Measurements from ENCODE around the gene TBC1D16. TPM values are rescaled to one million over a fixed set of nuclear protein-coding genes. Genes with fewer than 3 reads are reported as not detected.

Gene TBC1D16
- total and polyA plus RNA-seq, 4 donors = 7.3 to 48.5 (median 16.5) TPM

DNA sequence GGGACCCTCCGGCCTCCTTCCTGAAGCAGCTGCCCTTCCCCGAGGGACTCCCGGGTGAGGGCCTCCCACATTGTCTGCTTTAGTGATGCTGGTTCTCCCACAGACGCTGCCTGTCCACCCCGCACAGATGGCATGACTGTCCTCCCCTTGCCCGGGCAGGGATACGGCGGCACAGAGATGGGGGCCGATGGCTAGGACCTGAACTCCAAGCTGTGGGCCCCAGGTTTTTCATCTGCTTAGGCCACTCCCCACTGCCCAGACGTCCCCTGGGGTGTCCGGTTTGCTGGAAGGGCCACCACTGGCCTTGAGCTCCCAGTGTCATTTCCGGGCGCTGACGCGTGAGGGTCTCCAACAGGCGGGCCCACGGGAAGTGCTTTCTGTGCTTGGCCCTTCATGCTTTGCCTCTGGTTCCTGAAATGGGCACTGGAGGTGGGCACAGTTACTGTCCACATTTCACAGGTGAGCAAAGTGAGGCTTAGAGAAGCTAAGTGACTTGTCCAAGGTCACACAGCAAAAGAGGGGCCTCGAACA, 109.0 kb downstream of the TBC1D16 start:
- H3K36me3 ChIP-seq (ENCODE audit: control insufficient read depth in 4 of 4, insufficient read depth in 4 of 4, low read length in 4 of 4) = no peaks in the 10 kb centered on the region
- no peak overlapping the region for H3K27ac ChIP-seq (ENCODE audit: low read depth in 1 of 2, low read length in 1 of 2)
- ATAC-seq (ENCODE audit: insufficient read depth, low FRiP score) = no peak
- peaks cover 0 to 25% (median 21%) of the 10 kb centered on the region in 3 donors for H3K27me3 ChIP-seq (ENCODE audit: control insufficient read depth in 3 of 3, insufficient read depth in 3 of 3, low read length in 2 of 3)
- TF ChIP-seq, protein P1, sequence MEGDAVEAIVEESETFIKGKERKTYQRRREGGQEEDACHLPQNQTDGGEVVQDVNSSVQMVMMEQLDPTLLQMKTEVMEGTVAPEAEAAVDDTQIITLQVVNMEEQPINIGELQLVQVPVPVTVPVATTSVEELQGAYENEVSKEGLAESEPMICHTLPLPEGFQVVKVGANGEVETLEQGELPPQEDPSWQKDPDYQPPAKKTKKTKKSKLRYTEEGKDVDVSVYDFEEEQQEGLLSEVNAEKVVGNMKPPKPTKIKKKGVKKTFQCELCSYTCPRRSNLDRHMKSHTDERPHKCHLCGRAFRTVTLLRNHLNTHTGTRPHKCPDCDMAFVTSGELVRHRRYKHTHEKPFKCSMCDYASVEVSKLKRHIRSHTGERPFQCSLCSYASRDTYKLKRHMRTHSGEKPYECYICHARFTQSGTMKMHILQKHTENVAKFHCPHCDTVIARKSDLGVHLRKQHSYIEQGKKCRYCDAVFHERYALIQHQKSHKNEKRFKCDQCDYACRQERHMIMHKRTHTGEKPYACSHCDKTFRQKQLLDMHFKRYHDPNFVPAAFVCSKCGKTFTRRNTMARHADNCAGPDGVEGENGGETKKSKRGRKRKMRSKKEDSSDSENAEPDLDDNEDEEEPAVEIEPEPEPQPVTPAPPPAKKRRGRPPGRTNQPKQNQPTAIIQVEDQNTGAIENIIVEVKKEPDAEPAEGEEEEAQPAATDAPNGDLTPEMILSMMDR (IDR thresholded peaks at IDR 0.05; ENCODE audit: control extremely low read depth, extremely low read depth) = no peak
- H3K4me1 ChIP-seq (ENCODE audit: control insufficient read depth in 5 of 5, insufficient read depth in 5 of 5, low read length in 5 of 5) = peaks cover 0 to 11% (median 6%) of the 10 kb centered on the region in 5 donors
- peaks cover 0 to 2% (median 0%) of the 10 kb centered on the region in 4 donors for H3K9me3 ChIP-seq (ENCODE audit: control insufficient read depth in 4 of 4, insufficient read depth in 3 of 4, low read length in 3 of 4)
- WGBS, 2 donors = 91 to 93% methylated on average over 18 of the region's 18 CpGs
- H3K9ac ChIP-seq (ENCODE audit: insufficient read depth in 1 of 2, low read length in 2 of 2) = no peak overlapping the region
- DNase-seq = no peak
- no peak overlapping the region for H3K4me3 ChIP-seq

DNA sequence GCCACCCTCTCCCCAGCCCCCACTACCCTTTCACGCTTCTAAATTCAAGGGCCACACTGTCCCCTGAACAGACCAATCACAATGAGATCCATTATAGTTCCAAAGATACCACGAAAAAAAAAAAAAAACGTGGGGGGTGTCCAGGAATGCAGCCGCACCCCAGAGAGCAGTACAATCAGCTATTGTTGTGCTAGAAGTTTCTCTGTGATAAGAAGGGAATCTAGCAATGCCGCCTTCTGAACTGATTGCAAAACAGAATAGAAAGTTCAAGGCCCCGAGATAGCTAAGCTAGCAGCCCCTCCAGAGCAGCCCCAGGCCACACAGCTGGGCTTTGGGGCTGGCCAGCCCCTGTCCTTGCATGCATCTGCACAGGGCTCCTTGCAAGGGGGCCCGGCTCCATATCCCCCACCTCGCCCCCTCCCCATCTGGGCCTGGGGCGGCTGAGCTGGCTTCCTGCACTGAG, 109.5 kb downstream of the TBC1D16 start:
- 73 to 76% methylated on average over 9 of the region's 9 CpGs for WGBS, 2 donors
- H3K27me3 ChIP-seq (ENCODE audit: control insufficient read depth in 3 of 3, insufficient read depth in 3 of 3, low read length in 2 of 3) = peaks cover 0 to 21% (median 16%) of the 10 kb centered on the region in 3 donors
- H3K4me3 ChIP-seq = no peak overlapping the region
- TF ChIP-seq, protein P1 (IDR thresholded peaks at IDR 0.05; ENCODE audit: control extremely low read depth, extremely low read depth) = no peak
- peaks cover 0 to 11% (median 6%) of the 10 kb centered on the region in 5 donors for H3K4me1 ChIP-seq (ENCODE audit: control insufficient read depth in 5 of 5, insufficient read depth in 5 of 5, low read length in 5 of 5)
- DNase-seq = no peak
- H3K9ac ChIP-seq (ENCODE audit: insufficient read depth in 1 of 2, low read length in 2 of 2) = no peak overlapping the region
- no peaks in the 10 kb centered on the region for H3K36me3 ChIP-seq (ENCODE audit: control insufficient read depth in 4 of 4, insufficient read depth in 4 of 4, low read length in 4 of 4)
- no peak overlapping the region for H3K27ac ChIP-seq (ENCODE audit: low read depth in 1 of 2, low read length in 1 of 2)
- H3K9me3 ChIP-seq (ENCODE audit: control insufficient read depth in 4 of 4, insufficient read depth in 3 of 4, low read length in 3 of 4) = peaks cover 0 to 2% (median 0%) of the 10 kb centered on the region in 4 donors
- ATAC-seq (ENCODE audit: insufficient read depth, low FRiP score) = no peak

DNA sequence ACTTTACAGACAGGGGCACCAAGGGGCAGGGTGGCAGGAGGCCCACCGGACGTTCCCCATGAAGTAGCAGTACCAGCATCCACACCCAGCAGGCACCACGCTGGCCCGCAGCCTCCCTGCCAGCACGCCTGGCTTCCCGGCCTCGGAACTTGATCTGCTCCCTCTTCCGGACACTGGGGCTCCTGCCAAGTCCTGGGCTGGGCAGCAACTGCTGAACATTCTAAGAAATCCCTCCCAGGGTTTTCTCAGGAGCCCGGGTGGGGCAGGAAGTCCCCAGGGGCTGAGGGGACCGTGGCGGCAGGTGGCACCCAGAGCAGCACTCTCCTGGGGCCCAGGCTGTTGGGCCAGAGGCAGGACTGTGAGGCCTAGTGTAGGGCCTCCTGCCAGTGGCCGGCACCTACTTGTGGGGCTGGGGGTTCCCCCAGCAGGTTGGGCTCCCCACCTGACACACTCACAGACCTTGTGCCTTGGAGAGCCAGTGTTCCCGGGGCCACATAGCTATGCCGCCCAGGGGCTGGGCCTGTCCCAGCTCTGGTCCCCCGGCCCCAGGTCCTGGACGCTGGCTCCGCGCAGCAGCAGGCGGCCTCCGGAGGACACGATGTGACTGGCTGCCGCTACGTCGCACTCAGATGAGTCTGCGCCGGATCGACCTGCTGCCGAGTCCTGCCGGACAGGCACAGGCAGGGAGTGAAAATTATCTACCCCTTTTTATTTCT, 110.3 kb downstream of the TBC1D16 start:
- Histone ChIP-seq H3K36me3 (ENCODE audit: control insufficient read depth in 4 of 4, insufficient read depth in 4 of 4, low read length in 4 of 4) (no peaks in the 10 kb centered on the region), H3K9me3 (ENCODE audit: control insufficient read depth in 4 of 4, insufficient read depth in 3 of 4, low read length in 3 of 4) (peaks cover 0 to 2% (median 0%) of the 10 kb centered on the region in 4 donors), H3K4me3 (no peak overlapping the region), H3K27ac (ENCODE audit: low read depth in 1 of 2, low read length in 1 of 2) (peak overlapping the region in 1 of 2 donors; percentile 38), H3K27me3 (ENCODE audit: control insufficient read depth in 3 of 3, insufficient read depth in 3 of 3, low read length in 2 of 3) (peaks cover 0 to 13% (median 10%) of the 10 kb centered on the region in 3 donors), H3K9ac (ENCODE audit: insufficient read depth in 1 of 2, low read length in 2 of 2) (no peak overlapping the region), H3K4me1 (ENCODE audit: control insufficient read depth in 5 of 5, insufficient read depth in 5 of 5, low read length in 5 of 5) (peaks cover 0 to 11% (median 6%) of the 10 kb centered on the region in 5 donors)
- peak; percentile 63 to 75 (median 70) for DNase-seq
- 60 to 69% methylated on average over 29 of the region's 29 CpGs for WGBS, 2 donors
- no peak for ATAC-seq (ENCODE audit: insufficient read depth, low FRiP score)
- TF ChIP-seq, protein P1 (IDR thresholded peaks at IDR 0.05; ENCODE audit: control extremely low read depth, extremely low read depth) = no peak

Measured in lung (tissue), 12 donors.